C4-2B (cell line): ENCODE measurements around the gene PPOX.

Experiments
- ZFX ChIP-seq: fragments of 450-650 bp; IDR thresholded peaks from 2 replicates; pipeline ENCODE4 v1.6.1; 2017
- TF ChIP-seq, protein P1 (sequence below): fragments of 450-650 bp; conservative IDR thresholded peaks from 2 replicates; pipeline ENCODE4 v1.5.1; 2017; ENCODE audit warnings: mild to moderate bottlenecking

DNA sequence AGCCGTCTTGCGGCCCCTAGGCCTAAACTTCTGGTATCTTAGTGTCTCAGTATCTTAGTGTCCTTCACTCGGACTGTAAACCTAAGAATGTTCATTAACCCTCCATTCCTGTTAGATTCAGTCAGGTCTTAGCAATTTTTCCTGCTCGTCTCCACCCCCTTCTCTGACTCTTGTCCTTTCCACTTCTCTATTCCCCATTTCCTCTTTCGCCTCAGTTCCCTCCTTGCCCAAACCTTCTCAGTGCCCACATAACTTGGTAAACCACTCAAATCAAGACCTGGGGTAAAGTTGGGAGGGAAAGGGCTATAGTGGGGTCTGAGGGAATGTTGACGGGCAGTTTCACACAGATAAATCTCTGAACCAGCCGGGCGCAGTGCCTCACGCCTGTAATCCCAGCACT, 48.1 kb downstream of the PPOX start:
- TF ChIP-seq, protein P1, sequence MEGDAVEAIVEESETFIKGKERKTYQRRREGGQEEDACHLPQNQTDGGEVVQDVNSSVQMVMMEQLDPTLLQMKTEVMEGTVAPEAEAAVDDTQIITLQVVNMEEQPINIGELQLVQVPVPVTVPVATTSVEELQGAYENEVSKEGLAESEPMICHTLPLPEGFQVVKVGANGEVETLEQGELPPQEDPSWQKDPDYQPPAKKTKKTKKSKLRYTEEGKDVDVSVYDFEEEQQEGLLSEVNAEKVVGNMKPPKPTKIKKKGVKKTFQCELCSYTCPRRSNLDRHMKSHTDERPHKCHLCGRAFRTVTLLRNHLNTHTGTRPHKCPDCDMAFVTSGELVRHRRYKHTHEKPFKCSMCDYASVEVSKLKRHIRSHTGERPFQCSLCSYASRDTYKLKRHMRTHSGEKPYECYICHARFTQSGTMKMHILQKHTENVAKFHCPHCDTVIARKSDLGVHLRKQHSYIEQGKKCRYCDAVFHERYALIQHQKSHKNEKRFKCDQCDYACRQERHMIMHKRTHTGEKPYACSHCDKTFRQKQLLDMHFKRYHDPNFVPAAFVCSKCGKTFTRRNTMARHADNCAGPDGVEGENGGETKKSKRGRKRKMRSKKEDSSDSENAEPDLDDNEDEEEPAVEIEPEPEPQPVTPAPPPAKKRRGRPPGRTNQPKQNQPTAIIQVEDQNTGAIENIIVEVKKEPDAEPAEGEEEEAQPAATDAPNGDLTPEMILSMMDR = no peak
- no peak for TF ChIP-seq ZFX
